CD4-positive, alpha-beta T cell treated with Interleukin-21 for 1 hour (primary cell): ENCODE data around the gene PLEKHM3.

ENCODE experiments used
- DNase-seq: peaks from one replicate; pipeline ENCODE4 v3.0.0-alpha.2; 2020

Gene PLEKHM3, protein sequence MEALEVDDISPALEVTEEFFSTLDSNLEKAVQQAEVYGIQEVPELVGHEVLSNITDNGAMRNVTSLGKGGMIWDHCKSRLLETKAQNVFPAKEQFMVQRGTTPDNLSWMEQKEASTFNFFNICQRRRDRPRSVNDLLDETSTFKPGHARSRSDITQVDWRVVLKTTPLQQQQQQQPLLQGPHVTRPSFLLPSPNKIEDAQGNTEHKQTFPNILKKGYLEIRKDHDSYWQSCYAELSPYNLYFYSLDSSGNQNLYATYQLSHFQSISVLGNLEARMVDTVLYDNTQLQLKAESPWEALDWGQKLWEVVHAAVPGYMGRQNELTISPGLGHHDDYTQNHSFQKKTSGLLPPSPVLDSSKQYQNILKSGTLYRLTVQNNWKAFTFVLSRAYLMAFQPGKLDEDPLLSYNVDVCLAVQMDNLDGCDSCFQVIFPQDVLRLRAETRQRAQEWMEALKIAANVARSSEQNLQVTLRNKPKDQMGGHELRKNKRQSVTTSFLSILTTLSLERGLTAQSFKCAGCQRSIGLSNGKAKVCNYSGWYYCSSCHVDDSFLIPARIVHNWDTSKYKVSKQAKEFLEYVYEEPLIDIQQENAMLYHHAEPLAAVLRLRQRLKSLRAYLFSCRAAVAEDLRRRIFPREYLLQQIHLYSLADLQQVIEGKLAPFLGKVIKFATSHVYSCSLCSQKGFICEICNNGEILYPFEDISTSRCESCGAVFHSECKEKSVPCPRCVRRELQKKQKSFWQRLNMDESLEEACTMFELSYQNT

GRCh38 chr2:208025037-208025813, at the start of gene PLEKHM3:
PLEKHM3 (minus strand) TSS chr2:208025527; CDS start chr2:208001639, 23,888 bp downstream.
- peak; percentile 80 for DNase-seq

DNA sequence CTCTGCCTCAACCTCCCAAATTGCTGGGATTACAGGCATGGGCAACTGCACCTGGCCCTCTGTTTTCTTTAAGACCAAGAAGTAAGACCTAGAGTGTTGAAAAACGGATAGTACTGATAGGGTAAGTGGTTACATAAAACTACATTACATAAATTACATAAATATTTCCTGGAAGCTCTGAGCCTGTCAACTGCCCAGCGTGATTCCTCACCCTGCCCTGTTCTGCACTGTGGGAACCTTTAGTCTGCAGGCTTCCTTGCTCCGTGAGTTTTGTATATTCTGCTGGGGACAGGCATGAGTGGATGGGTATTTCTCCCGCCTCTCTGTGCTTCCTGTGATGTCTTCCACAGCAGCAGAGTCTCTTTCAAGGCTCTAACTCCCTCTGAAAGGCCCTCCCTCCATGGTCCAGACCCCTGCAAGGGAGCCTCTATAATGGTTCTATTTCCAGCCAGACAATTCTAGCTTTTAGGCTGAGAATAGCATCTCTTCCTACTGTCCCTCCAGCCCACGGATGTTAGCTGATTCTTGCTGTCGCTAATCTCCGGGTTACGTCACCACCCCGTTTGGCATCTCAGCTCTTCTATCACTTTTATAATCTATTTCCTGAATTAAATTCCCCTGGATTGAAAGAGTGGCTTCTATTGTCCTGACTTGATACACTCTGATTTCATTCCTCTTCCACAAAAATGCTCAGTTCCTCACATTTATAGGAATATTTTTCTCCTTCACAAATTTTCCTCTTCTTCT, 49.5 kb upstream of the PLEKHM3 start:
- DNase-seq: no peak

DNA sequence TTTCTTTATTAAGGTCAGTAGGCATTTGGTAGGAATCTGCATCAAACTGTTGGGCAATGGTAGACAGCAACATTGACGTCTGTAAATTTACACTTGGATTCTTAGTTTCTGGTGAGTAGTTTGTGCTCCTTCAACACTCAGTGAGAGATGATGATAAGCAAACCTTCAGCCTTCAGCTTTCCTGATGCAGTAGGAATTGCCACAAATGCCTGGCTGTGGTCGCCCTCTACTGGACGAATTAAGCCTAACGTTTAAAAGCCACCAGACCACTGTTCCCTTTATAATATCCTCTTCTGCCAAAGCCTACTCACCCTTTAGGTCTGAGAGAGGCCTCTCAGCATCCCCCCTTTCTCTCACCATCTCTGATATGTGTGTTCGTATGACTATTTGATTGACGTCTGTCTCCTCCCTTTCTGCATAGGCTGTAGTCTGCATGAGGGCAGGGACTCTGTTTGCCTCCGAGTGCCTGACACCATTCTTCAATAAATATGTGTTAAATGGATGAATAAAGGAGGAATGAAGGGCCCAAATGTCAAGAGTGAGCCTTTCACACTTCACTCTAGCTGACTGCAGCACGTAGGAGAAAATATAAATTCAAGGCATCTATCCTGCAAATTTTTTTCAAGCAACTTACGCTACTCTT, 47.0 kb upstream of the PLEKHM3 start:
- peak; percentile 61 for DNase-seq

GRCh38 chr2:208069186-208069585, 43.9 kb upstream of the PLEKHM3 start:
- no peak for DNase-seq

DNA sequence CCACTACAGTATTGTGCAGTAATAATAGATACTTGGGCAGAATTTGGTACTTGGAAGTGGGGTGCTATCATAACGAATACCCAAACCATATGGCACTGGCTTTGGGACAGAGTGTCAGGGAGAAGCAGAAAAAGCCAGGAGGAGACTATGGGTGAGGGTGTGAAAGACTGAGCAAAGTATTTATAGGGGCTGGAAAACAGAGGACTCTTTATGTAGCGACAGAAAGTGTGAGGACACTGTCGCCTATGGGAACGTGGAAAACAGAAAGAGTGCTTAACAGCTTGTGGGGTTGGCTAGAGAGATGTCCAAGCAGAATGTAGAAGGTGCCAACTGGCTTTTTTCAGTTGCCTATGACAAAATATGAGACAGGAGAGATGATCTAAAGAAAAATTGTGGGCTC, 40.7 kb upstream of the PLEKHM3 start:
- DNase-seq: no peak

DNA sequence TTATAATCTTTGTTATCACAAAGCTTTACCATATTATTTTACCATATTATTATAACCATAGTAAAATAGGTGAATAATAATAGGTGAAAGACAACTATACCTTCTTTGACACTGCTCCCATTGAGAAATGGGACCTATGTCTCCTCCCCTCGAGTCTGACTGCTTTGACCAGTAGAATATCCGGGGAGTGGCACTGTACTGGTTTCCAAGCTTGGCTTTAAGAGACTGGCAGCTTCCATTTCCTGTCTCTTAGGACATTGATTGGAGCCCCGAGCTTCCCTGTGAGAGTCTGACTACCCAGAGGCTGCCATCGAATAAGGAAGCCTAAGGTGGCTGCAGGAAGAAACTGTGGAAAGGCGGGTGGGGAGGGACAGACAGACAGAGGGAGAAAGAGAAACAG, 40.1 kb upstream of the PLEKHM3 start:
- DNase-seq: no peak

DNA sequence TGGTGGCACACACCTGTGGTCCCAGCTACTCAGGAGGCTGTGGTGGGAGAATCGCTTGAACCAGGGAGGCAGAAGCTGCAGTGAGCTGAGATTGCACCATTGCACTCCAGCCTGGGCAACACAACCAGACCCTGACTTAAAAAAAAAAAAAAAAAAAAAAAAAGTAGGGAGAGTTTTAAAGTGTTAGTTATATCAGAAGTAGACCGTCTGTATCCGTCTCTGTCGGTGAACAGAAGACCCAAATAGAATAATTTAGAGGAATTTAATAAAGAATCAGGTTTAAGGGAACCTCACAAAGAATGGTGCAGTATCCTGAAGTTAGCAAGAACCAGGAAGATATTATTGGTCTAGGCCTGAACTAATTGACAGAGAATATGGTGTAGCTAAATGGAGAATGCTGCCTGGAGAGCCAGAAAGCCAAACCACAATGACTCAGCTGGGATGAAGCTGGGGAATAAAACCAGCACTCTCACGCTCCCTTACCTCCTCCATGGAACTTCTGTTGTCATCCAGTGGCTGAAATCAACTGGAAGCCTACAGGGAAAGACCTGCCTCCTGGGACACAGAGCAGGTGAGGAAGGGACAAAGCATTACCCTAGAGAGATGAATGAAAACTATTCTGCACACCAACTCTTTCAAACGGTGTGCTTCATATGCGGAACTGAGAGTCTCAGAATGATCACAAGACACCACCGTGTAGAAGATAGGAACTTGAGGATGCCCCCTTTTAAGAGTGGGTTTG, 39.1 kb upstream of the PLEKHM3 start:
- DNase-seq: no peak

DNA sequence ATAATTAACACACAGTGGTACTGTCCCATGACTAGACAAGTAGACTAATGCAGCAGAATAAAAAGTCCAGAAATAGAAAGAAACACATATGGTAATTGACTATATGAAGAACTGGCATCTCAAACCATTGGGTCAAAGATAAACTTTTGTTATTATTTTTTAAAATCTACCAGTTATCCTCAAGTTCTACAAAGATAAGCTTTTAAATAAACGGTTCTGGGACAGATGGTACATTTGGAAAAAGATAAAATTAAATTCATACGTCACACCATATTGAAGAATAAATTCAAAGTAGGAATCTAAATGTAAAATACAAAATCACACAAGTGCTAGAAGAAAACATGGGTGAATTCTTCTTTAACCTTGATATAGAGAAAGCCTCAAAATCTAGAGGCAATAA, 37.6 kb upstream of the PLEKHM3 start:
- DNase-seq: no peak

- DNase-seq: peak; percentile 40
Measured at GRCh38 chr2:208062113-208062512, 36.8 kb upstream of the PLEKHM3 start.

DNA sequence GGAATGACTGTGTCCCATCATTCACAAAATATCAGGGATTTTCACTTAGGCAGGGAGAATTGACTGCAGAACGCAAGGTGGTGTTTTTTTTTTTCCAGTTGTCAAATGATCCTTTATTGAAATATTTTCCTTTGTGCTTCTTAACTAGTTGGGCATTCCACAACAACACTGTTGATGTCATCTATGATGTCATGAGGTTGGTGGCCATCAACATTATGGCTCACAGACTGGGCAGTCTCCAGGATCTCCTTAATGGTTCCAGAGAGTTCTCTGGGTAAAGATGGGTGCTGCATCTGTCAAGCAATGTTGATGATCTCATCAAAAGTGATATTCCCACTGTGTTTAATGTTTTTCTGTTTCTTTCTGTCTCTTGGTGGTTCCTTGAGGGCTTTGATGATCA, 31.8 kb upstream of the PLEKHM3 start:
- no peak for DNase-seq

DNA sequence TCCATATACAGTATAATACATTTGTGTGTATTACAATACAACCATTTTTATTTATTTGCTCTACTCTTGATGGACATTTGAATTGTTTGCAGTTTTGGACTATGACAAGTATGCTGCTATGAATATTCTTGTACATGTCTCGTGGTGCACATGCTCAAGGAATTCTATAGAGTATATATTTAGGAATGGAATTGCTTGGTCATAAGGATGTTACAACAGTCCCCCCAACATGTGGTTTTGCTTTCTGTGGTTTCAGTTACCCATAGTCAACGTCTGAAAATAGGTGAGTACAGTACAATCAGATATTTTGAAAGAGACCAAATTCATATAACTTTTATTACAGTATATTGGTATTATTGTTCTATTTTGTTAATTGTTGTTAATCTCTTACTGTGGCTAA, 24.1 kb upstream of the PLEKHM3 start:
- DNase-seq: no peak

DNA sequence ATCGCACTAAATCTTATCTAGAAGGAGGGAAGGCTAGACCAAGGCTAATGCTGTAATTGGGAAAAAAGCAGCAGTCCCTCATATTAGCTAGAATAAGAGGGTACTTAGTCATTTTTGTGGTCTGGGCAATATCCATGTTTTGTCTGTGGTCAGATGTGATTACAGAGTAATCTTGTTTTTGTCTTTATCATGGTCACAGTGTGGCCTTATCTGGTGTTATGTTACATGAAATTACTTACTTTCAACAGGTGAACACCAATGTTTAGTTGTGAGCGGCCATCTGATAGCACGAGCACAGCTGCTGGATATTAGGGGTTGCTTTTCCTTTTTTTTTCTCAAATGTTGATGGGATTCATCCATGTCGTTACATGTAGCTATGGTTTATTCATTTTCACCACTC, 23.7 kb upstream of the PLEKHM3 start:
- DNase-seq: no peak

GRCh38 chr2:208047840-208048239, 22.5 kb upstream of the PLEKHM3 start:
- DNase-seq: no peak

DNA sequence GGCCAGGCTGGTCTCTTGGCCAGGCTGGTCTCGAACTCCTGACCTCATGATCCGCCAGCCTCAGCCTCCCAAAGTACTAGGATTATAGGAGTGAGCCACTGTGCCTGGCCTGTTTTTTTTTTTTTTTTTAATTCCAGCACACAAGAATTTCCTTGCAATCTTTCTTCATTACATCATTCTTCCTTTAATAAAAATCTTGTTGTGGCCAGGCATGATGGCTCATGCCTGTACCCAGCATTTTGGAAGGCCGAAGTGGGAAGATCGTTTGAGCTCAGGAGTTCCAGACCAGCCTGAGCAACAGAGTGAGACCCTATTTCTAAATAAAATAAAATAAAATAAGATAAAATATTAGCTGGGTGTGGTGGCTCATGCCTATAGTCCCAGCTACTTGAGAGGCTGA, 21.4 kb upstream of the PLEKHM3 start:
- DNase-seq: no peak

- DNase-seq: no peak
Measured at GRCh38 chr2:208042450-208042849, 17.1 kb upstream of the PLEKHM3 start.

- no peak for DNase-seq
Measured at GRCh38 chr2:208042041-208042440, 16.7 kb upstream of the PLEKHM3 start.

DNA sequence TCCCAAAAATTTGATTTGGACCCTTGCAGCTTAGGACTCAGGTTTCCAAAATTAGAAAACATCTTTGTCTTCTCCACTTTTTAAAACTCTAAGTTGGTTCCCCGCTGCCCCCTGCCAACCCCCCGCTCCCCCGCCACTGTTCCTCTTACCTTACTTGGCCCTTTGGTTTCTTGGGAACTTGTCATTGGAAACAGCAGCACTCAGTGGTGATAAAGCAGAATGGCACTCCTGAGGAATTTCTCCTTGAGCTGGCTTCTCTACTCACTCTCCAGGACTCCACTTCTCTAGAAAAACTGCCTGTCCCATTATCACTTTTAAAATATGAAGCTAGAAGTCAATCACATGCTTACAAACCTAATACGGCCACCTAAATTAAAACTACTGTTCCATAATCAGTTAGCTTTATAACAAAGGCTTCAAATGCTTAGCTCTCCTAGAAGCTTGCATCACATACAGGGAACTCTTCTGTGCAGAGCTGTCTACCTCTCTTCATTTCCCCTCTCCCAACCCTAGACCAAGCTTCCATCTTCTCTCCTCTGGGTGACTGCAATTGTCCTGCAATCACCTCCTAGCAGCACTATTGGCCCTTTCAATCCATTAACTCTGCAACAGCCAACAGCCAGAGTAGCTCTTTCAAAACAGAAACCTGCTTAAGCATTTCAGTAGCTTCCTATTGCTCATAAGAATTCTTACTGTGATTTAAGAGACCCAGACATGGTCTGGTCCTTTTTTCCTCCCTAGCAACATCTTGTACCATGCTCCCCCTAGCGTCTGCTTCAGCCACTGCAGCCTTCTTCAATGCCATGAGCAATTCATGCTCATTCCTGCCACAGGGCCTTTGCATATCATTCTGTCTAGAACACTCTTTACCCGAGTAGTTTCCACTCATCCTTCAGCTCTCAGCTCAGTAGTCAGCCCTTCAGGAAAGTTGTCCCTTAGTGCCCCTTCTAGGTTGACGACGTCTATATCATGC, 15.2 kb upstream of the PLEKHM3 start:
- peak; percentile 63 for DNase-seq

DNA sequence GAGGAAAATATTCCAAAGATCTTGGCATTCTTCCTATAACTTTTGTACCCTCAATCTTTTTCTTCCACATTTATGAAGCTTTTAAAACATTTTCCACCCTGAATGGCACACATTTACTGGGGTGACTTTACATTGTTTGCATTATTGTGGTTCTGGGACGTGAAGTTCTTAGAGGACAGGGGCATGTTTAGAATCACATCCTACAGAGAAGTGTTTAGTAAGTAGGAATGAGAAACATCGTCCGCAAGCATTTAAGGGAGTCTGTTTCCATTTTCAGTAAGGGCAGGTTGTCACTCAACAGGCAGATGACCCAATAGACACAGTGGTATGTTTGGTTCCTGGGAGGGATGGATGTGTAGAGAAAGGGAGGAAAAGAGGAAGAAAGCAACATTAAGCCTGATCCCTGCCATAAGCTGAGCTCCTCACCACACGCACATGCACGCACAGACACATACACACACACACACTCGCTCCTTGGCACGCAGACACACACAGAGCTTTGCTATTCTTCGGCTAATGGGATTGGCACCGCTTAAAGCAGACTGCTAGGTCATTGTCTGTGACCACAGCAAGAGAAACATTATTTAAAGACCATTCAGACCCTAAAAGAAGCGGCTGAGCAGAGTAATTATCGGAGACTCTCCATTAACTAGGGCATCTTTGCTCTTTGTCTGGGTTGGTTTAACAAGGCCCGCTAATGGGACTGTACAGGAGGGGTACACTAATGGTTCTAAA, 14.2 kb upstream of the PLEKHM3 start:
- no peak for DNase-seq
